Right renal cortex interstitium (tissue), 3 donors: ENCODE data around the gene RALGDS. TPM values are rescaled to one million over a fixed set of nuclear protein-coding genes. Genes with fewer than 3 reads are reported as not detected.

ENCODE experiments used
- DNase-seq, 3 donors: peaks; one replicate each; pipeline ENCODE4 v3.0.0-alpha.2; 2013; ENCODE audit warnings: low read depth in 3 of 3, low spot score in 2 of 3
- polyA plus RNA-seq, 3 donors: library from polyadenylated mRNA; unstranded; fragments of 120-200 nt; gene quantifications; one replicate each; pipeline ENCODE4 v1.2.1, GENCODE V29; 2013; ENCODE audit not compliant: insufficient read length in 3 of 3

The RALGDS gene
- polyA plus RNA-seq, 3 donors = 32.3 to 32.7 (median 32.5) TPM

- no peak for DNase-seq
Measured at GRCh38 chr9:133120501-133121197, 391 bp downstream of the RALGDS start.

GRCh38 chr9:133119846-133120500, 1.1 kb downstream of the RALGDS start:
- DNase-seq = no peak

- DNase-seq = no peak
Measured at GRCh38 chr9:133119103-133119845, 1.8 kb downstream of the RALGDS start.

- no peak for DNase-seq
Measured at GRCh38 chr9:133118568-133118967, 2.5 kb downstream of the RALGDS start.

GRCh38 chr9:133118179-133118520, 2.9 kb downstream of the RALGDS start:
- DNase-seq = no peak

- DNase-seq = no peak
Measured at GRCh38 chr9:133117271-133118178, 3.5 kb downstream of the RALGDS start.

- DNase-seq = no peak
Measured at GRCh38 chr9:133116346-133117231, 4.5 kb downstream of the RALGDS start.

- no peak for DNase-seq
Measured at GRCh38 chr9:133115604-133116345, 5.3 kb downstream of the RALGDS start.

- DNase-seq = no peak
Measured at GRCh38 chr9:133114886-133115603, 6.0 kb downstream of the RALGDS start.

GRCh38 chr9:133113949-133114885, 6.8 kb downstream of the RALGDS start:
- no peak for DNase-seq

- DNase-seq = no peak
Measured at GRCh38 chr9:133113163-133113948, 7.7 kb downstream of the RALGDS start.

- DNase-seq = no peak
Measured at GRCh38 chr9:133112663-133113026, 8.4 kb downstream of the RALGDS start.

GRCh38 chr9:133111808-133112662, 9.0 kb downstream of the RALGDS start:
- no peak for DNase-seq

- no peak for DNase-seq
Measured at GRCh38 chr9:133109931-133110650, 10.9 kb downstream of the RALGDS start.
